Transverse colon (tissue), 4 donors: ENCODE results near the gene APOBEC3C. TPM values are rescaled to one million over a fixed set of nuclear protein-coding genes. Genes with fewer than 3 reads are reported as not detected.
A peak's percentile ranks its signal among the peaks of the same experiment; 100 is the strongest.
"Not testable (repeated sequence)": the region's sequence is repeated elsewhere in the genome, so short reads cannot be mapped to it uniquely, and the experiment has no call there.

Experiments used
- DNase-seq: peaks from one replicate; pipeline ENCODE4 v3.0.0-alpha.2; 2019
- H3K27ac ChIP-seq, 4 donors: fragments of 200-600 bp; sonication (generic); 2 replicates each; pipeline ENCODE4 v1.5.1; 2016 to 2018; ENCODE audit warnings: inconsistent platforms in 4 of 4
- H3K27me3 ChIP-seq: fragments of 200-600 bp; sonication (generic); 2 replicates; pipeline ENCODE4 v1.5.1; 2017; ENCODE audit warnings: inconsistent platforms
- H3K36me3 ChIP-seq, 4 donors: fragments of 200-600 bp; sonication (generic); 2 replicates each; pipeline ENCODE4 v1.5.1; 2017 to 2019; ENCODE audit warnings: inconsistent platforms in 4 of 4
- H3K4me1 ChIP-seq, 4 donors: fragments of 200-600 bp; sonication (generic); 2 replicates each; pipeline ENCODE4 v1.5.1; 2017 to 2020; ENCODE audit warnings: inconsistent platforms in 4 of 4
- H3K4me3 ChIP-seq, 4 donors: fragments of 200-600 bp; sonication (generic); 1 replicate in 1 of 4; 2 replicates in 3 of 4; pipeline versions ENCODE4 v1.5.1 to v1.6.1; 2017 to 2019; ENCODE audit warnings: inconsistent platforms in 4 of 4
- H3K9me3 ChIP-seq, 2 donors: fragments of 200-600 bp; sonication (generic); 2 replicates each; pipeline ENCODE4 v1.5.1; 2017 to 2019; ENCODE audit warnings: inconsistent platforms in 2 of 2
- EP300 ChIP-seq: sonication (generic); formaldehyde crosslinking; IDR thresholded peaks from one replicate; pipeline ENCODE4 v1.6.1; 2017; ENCODE audit warnings: antibody characterized with exemption, low read depth
- POLR2A ChIP-seq: fragments of 450-650 bp; IDR thresholded peaks from one replicate; pipeline ENCODE4 v1.6.1; 2016; ENCODE audit warnings: antibody characterized with exemption, mild to moderate bottlenecking, moderate library complexity
- POLR2AphosphoS5 ChIP-seq, 3 donors: sonication (generic); formaldehyde crosslinking; IDR thresholded peaks; one replicate each; pipeline ENCODE4 v1.6.1; 2016; ENCODE audit warnings: antibody characterized with exemption in 3 of 3
- WGBS, 2 donors: methylation state at CpG; one replicate each; pipeline ENCODE4 v1.1.5; 2018; ENCODE audit warnings: low coverage in 1 of 2; 5-methylcytosine and 5-hydroxymethylcytosine counted together
- in situ Hi-C, 4 donors: fragments of 200-750 bp; cut with MboI; loops; one replicate each; pipeline versions ENCODE4 v1.15.0 to v1.15.1; 2017; ENCODE audit warnings: low sequenced_read_pairs in 3 of 4, low pct_ligation_motif_present in 1 of 4, low pct_unique_long_range_greater_than_20kb in 1 of 4
- intact Hi-C: fragments of 100-400 bp; cut with DNase I; formaldehyde crosslinking; loops from one replicate; pipeline ENCODE4 v1.15.1; 2023; ENCODE audit warnings: low total_unique reads
- total RNA-seq, 4 donors: library from RNA; depleted of rRNA; stranded (reverse); fragments of >200 nt; gene quantifications; one replicate each; pipeline ENCODE4 v1.1.0, GENCODE V29; 2016
- TF ChIP-seq, protein P1 (sequence below), 5 experiments: fragments of 200-600 bp in 3 of 5; fragments of 450-650 bp in 2 of 5; sonication (generic) in 3 of 5; IDR thresholded peaks; 1 replicate in 2 of 5; 2 replicates in 3 of 5; pipeline ENCODE4 v1.5.1; 2016 to 2017; ENCODE audit warnings: antibody characterized with exemption in 5 of 5, inconsistent platforms in 3 of 5, mild to moderate bottlenecking in 2 of 5, moderate library complexity in 1 of 5

APOBEC3C gene
- total RNA-seq, 4 donors from 2014 or later: 1.2 to 9.1 (median 7.5) TPM

DNA sequence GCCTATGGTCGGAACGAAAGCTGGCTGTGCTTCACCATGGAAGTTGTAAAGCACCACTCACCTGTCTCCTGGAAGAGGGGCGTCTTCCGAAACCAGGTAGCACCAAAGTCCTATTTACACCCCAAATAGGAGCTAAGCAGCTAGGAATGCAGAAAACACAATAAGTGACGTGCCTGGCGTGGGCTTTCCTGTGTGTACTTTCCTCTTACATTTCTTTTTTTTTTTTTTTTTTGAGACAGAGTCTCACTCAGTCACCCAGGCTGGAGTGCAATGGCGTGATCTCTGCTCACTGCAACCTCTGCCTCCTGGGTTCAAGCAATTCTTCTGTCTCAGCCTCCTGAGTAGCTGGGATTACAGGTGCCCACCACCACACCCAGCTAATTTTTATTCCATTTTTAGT is 35.4 kb downstream of the APOBEC3C start:
- in situ Hi-C loops, H3K4me3 ChIP-seq, intact Hi-C loops, H3K4me1 ChIP-seq, H3K27me3 ChIP-seq, DNase-seq, H3K9me3 ChIP-seq, H3K27ac ChIP-seq, H3K36me3 ChIP-seq: not testable (repeated sequence)
- WGBS, 2 donors: 66 to 86% methylated on average over 4 to 7 of the region's 7 CpGs

DNA sequence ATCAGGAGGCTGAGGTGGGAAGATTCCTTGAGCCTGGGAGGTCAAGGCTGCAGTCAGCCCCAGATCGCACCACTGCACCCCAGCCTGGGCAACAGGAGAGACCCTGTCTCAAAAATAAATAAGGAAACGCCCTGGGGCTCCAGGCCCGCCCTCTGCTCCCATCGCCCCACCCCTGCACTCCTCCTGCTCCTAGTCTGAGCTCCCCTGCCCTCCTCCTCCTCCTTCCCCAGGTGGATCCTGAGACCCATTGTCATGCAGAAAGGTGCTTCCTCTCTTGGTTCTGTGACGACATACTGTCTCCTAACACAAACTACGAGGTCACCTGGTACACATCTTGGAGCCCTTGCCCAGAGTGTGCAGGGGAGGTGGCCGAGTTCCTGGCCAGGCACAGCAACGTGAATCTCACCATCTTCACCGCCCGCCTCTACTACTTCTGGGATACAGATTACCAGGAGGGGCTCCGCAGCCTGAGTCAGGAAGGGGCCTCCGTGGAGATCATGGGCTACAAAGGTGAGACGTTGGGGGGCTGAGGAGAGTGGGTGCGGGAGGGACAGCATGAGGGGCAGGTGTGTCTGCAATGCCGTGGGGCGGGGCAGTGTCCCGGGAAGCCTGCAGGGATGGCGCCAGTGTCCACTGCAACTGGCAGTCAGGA is 37.9 kb downstream of the APOBEC3C start:
- H3K9me3 ChIP-seq, H3K27me3 ChIP-seq, H3K27ac ChIP-seq, H3K4me1 ChIP-seq, H3K36me3 ChIP-seq, DNase-seq, H3K4me3 ChIP-seq, intact Hi-C loops, in situ Hi-C loops: not testable (repeated sequence)
- 65% methylated on average over 18 of the region's 18 CpGs; no CpG with 5 or more reads in 1 of the 2 donors for WGBS, 2 donors

DNA sequence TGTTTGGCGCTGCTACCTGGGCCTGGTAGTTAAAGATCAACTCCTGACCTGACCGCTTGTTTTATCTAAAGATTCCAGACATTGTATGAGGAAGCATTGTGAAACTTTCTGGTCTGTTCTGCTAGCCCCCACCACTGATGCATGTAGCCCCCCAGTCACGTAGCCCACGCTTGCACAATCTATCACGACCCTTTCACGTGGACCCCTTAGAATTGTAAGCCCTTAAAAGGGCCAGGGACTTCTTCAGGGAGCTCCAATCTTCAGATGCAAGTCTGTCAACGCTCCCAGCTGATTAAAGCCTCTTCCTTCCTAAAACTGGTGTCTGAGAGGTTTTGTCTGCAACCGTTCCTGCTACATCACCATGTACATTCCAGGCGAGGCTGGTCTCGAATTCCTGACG is 41.6 kb downstream of the APOBEC3C start:
- H3K9me3 ChIP-seq: no peaks in the 10 kb centered on the region
- WGBS, 2 donors: 67 to 91% methylated on average over 2 to 11 of the region's 11 CpGs
- intact Hi-C loops: no loop called here
- no peak for DNase-seq
- no peaks in the 10 kb centered on the region for H3K27me3 ChIP-seq
- TF ChIP-seq, protein P1, sequence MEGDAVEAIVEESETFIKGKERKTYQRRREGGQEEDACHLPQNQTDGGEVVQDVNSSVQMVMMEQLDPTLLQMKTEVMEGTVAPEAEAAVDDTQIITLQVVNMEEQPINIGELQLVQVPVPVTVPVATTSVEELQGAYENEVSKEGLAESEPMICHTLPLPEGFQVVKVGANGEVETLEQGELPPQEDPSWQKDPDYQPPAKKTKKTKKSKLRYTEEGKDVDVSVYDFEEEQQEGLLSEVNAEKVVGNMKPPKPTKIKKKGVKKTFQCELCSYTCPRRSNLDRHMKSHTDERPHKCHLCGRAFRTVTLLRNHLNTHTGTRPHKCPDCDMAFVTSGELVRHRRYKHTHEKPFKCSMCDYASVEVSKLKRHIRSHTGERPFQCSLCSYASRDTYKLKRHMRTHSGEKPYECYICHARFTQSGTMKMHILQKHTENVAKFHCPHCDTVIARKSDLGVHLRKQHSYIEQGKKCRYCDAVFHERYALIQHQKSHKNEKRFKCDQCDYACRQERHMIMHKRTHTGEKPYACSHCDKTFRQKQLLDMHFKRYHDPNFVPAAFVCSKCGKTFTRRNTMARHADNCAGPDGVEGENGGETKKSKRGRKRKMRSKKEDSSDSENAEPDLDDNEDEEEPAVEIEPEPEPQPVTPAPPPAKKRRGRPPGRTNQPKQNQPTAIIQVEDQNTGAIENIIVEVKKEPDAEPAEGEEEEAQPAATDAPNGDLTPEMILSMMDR (IDR thresholded peaks at IDR 0.05): no peak
- TF ChIP-seq POLR2AphosphoS5 (IDR thresholded peaks at IDR 0.05): no peak
- no peak for TF ChIP-seq EP300
- TF ChIP-seq POLR2A: no peak
- no peak overlapping the region for H3K4me3 ChIP-seq
- in situ Hi-C loops: no loop called here
- H3K36me3 ChIP-seq: no peaks in the 10 kb centered on the region
- H3K4me1 ChIP-seq: no peaks in the 10 kb centered on the region
- no peak overlapping the region for H3K27ac ChIP-seq

DNA sequence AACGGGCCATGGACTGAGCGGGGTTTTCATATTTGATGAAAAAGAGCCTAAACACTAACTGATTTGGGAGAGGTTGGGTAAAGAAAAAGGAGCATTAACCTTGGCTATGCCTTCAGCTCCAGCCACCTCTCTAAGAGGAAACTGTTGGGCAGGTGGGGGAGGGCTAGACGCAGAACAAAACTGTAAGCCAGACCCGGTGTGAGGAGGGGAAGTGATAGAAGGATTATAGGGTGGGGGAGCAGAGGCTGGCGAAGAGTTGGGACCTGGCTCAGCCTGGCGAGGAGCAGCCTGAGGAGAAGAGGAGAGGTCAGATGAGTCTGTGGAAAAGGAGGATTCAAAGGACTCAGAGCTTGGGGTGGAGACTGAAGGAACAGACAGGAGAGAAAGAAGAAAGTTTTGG is 47.2 kb downstream of the APOBEC3C start:
- H3K36me3 ChIP-seq, H3K9me3 ChIP-seq, H3K27me3 ChIP-seq, H3K4me3 ChIP-seq, in situ Hi-C loops, H3K27ac ChIP-seq, H3K4me1 ChIP-seq, DNase-seq, intact Hi-C loops: not testable (repeated sequence)
- 47 to 68% methylated on average over 4 to 6 of the region's 6 CpGs for whole genome bisulfite sequencing, 2 donors

DNA sequence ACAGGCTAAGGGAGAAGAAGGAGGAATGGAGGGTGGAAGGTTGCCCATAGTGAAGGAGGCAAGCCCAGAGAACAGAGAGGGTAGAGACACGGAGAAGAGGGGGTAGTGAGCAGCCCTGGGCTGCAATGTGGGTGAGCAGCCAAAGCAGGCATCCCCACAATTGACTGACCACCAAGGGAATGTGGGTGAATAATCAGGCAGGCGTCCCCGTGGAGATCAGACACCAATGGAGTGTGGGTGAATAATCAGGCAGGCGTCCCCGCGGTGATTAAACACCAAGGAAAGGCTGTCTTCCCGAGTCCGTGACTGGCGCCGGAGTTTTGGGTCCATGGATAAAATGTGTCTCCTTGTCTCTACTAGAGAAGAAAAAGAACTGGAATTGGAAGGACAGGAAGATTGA is 47.9 kb downstream of the APOBEC3C start:
- intact Hi-C loops, in situ Hi-C loops, H3K36me3 ChIP-seq, H3K27me3 ChIP-seq, H3K9me3 ChIP-seq, H3K4me1 ChIP-seq, H3K27ac ChIP-seq, DNase-seq, H3K4me3 ChIP-seq: not testable (repeated sequence)
- WGBS, 2 donors: 86 to 88% methylated on average over 10 of the region's 10 CpGs

DNA sequence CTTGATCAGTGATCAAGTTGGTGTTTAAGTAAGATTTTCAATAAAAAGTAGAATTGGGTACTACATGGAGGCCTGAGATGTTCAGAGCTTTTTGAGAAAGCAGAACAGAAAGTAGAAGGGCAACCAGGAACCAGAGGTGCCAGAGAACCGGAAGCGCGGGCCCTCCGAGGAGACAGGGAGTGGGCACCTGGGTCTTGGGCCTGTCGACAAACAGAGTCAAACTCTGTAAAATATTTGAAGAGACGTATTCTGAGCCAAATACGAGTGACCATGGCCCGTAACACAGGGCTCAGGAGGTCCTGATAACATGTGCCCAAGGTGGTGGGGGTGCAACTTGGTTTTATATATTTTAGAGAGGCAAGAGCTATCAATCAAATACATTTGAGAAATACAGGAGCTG is 49.8 kb downstream of the APOBEC3C start:
- WGBS, 2 donors: 83% methylated on average over 8 of the region's 8 CpGs; no CpG with 5 or more reads in 1 of the 2 donors
- H3K36me3 ChIP-seq, intact Hi-C loops, H3K4me1 ChIP-seq, H3K9me3 ChIP-seq, in situ Hi-C loops, H3K27me3 ChIP-seq, H3K4me3 ChIP-seq, DNase-seq: not testable (repeated sequence)
- H3K27ac ChIP-seq: peak overlapping the region in 1 of 4 donors; percentile 28

DNA sequence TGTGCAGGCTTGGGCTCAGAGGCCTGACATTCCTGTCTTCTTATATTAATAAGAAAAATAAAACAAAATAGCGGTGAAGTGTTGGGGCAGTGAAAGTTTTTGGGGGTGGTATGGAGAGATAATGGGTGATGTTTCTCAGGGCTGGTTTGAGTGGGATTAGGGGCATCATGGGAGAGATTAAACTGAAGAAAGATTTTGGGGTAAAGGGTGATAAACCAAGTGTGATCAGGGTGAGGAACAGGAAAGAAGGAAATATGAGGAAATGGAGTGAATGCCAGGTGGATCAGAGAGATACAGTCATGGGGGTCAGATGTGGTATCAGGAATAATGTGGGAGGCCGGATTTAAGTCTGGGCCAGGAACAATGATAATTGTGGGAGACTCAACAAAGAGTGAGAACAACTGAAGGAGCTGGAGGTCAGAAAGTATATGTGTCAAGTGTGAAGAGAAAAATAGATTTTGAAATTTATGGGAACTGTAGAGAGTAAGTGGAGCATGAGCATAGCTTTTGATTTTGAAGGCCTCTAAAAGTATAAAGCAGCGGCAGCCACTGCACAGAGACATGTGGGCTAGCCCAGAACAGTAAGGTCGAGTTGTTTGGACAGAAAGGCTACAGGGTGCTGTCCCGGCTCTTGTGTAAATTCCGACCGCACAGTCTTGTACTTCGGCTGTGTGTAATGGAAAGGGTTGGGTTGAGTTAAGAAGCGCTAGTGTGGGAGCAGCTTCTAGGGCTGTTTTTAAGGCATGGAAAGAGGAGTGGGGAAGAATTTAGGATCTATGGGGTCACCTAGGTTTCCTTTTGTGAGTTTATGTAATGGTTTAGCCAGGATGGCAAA is 52.6 kb downstream of the APOBEC3C start:
- H3K4me3 ChIP-seq, H3K4me1 ChIP-seq, intact Hi-C loops, in situ Hi-C loops, H3K9me3 ChIP-seq, H3K27me3 ChIP-seq, DNase-seq, H3K36me3 ChIP-seq: not testable (repeated sequence)
- 81 to 86% methylated on average over 9 of the region's 9 CpGs for WGBS, 2 donors
- peak overlapping the region in 2 of 4 donors; percentile 3 to 6 for H3K27ac ChIP-seq
